Measurements from ENCODE around the gene ALDH4A1.
A peak's percentile ranks its signal among the peaks of the same experiment; 100 is the strongest.

Gene ALDH4A1, protein sequence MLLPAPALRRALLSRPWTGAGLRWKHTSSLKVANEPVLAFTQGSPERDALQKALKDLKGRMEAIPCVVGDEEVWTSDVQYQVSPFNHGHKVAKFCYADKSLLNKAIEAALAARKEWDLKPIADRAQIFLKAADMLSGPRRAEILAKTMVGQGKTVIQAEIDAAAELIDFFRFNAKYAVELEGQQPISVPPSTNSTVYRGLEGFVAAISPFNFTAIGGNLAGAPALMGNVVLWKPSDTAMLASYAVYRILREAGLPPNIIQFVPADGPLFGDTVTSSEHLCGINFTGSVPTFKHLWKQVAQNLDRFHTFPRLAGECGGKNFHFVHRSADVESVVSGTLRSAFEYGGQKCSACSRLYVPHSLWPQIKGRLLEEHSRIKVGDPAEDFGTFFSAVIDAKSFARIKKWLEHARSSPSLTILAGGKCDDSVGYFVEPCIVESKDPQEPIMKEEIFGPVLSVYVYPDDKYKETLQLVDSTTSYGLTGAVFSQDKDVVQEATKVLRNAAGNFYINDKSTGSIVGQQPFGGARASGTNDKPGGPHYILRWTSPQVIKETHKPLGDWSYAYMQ

DNA sequence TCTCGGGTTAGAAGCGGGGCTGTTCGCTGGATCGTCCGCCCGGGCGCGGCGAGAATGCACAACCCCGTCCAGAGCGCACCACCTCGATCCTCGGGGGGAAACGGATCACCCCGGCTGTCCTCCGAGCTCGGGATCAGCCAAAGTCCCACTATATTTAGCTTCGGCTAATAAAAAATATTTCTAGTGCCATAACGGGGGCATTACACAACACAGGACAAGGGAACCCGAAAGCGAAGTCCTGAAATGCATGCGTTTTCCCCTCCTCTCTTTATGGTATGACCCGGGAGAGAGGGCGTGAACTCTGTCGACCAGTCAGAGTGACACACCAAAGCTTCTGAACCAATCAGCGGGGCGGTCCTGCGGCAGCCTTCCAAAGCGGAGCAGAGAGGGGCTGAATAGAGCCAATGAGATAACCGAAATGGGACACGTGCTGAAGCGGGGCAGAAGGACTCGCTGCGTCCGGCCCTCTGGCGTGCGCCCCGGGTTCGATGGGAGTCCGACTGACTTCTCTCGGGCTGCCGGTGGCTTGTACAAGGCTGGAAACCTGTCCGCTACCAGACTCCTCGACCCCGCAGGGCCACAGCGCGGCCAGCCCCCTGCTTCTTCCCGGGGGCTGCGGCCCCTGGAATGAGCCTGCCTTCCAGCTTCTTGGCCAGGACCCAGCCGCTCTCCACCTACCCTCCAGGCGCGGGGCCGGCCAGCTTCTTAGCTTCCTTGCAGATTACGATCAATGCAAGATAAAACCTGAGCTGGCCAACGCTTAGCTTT is at the start of gene ALDH4A1:
Gene ALDH4A1, minus strand, starts transcription at position 33 of the 768 bp plus-strand sequence. Its CDS starts 32 bp downstream, at position 1.
- DNase-seq (ENCODE audit: low read depth): peak; percentile 84

- DNase-seq (ENCODE audit: low read depth): peak; percentile 75
These were observed 49.5 kb upstream of the ALDH4A1 start for GRCh38 chr1:18951818-18952391.

DNA sequence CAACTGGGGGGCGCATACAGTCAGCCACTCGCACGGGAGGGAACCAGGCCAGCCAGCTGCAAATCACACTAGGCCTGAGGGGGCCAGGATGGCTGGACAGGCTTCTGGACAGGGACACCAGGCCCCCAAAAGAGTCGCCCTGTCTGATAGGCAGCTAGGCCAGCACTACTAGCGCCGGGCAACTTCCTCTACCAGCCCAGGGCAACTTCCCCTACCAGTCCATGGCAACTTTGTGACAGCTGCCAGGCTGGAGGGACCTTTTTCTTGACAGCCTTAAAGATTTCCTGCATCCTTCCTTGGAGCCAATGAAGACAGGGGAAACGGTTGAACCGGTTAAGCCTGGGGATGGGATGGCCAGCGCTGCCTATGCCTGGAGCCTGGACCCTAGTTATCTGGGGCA is 49.1 kb upstream of the ALDH4A1 start:
- no peak for DNase-seq (ENCODE audit: low read depth)

- DNase-seq (ENCODE audit: low read depth): peak; percentile 31
These were observed 48.2 kb upstream of the ALDH4A1 start for GRCh38 chr1:18950401-18951026.

DNA sequence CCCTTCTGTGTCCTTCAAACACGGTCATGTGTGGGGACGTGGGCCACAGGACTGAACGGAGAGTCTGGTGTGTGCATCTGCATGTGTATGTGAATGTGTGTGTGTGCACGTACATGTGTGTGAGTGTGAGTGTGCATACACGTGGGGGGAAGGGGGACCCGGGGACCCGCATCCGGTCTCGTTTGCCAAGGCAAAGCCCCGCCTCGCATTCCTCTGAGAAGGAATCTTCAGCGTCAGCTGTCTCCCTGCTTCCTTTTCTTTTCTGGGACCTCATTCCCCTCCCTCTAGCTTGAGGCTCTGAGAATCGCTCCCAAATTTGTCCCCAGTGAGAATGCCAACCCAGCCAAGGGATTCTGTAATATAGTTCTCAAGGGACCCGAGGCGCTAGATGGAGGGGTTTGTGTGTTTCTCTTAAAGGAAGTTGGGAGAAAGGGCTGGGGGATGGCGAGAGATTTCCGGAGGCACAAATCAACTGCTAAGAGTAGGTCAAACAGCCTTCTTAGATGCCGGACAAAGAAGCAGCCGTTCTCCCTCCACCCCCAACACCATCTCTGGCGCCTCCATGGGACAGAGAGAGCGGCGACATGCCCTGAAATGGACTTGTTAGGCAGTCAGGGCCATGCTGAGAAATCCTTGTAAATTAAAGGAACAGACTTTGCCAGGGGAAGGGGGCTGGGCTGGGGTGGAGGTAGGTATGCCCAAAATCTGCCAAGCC is 47.5 kb upstream of the ALDH4A1 start:
- no peak for DNase-seq (ENCODE audit: low read depth)

- DNase-seq (ENCODE audit: low read depth): no peak
These were observed 46.7 kb upstream of the ALDH4A1 start for GRCh38 chr1:18948913-18949685.

GRCh38 chr1:18948048-18948912 is 45.9 kb upstream of the ALDH4A1 start:
- peak; percentile 37 for DNase-seq (ENCODE audit: low read depth)

- DNase-seq (ENCODE audit: low read depth): no peak
These were observed 45.2 kb upstream of the ALDH4A1 start for GRCh38 chr1:18947570-18947969.

- DNase-seq (ENCODE audit: low read depth): no peak
These were observed 44.4 kb upstream of the ALDH4A1 start for GRCh38 chr1:18946550-18947381.

- DNase-seq (ENCODE audit: low read depth): no peak
These were observed 43.1 kb upstream of the ALDH4A1 start for GRCh38 chr1:18945401-18945849.

DNA sequence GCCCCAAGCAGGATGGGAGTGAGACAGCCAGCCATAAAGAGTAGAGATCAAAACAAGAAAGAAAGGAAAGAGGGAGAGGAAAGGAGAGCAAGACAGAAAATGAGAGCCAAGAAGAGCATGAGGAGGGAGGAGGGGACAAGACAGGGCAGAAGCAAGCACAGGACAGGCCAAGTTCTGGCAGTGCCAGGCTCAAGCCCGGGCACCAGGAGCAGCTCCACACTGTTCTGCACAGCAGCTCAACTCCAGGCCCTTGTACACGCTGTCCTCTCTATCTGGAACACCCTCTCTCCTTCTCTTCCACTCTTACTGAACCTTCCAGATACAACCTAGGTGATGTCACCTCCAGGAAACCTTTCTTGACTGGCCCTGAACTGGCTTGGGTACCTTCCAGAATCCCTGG is 42.5 kb upstream of the ALDH4A1 start:
- no peak for DNase-seq (ENCODE audit: low read depth)

GRCh38 chr1:18943914-18944572 is 41.7 kb upstream of the ALDH4A1 start:
- DNase-seq (ENCODE audit: low read depth): no peak

DNA sequence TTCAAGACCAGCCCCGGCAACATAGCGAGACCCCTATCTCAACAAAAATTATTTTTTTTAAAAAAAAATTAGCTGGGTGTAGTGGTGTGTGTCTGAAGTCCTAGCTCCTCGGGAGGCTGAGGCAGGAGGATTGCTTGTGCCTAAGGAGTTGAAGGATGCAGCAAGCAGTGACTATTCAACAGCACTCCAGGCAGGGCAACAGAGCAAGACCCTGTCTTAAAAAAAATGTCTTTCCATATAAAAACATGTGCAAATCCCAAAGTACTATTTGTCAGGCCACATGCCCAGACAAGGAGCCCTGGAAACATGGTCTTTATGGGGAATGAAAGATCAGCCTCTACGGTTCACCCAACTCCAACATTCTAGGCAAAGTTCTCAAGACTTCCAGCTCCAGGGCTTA is 40.8 kb upstream of the ALDH4A1 start:
- DNase-seq (ENCODE audit: low read depth): no peak

DNA sequence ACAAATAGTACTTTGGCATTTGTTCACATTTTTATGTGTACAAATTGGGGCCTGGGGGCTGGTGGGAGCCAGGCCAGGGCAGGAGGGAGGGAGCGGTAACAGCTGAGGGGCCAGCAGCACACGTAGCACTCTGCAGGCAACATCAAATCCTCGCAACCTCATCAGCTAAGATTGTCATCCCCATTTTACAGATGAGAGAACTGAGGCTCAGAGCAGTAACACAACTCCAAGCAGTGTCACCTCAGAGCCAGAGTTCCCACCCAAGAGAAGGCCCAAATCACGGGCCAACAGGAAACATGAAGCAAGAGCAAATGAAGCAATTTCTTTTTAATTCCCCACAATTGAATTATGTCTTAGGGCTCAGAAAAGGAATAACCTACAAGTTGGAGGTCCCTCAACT is 40.0 kb upstream of the ALDH4A1 start:
- DNase-seq (ENCODE audit: low read depth): no peak

GRCh38 chr1:18941221-18942141 is 39.1 kb upstream of the ALDH4A1 start:
- no peak for DNase-seq (ENCODE audit: low read depth)

DNA sequence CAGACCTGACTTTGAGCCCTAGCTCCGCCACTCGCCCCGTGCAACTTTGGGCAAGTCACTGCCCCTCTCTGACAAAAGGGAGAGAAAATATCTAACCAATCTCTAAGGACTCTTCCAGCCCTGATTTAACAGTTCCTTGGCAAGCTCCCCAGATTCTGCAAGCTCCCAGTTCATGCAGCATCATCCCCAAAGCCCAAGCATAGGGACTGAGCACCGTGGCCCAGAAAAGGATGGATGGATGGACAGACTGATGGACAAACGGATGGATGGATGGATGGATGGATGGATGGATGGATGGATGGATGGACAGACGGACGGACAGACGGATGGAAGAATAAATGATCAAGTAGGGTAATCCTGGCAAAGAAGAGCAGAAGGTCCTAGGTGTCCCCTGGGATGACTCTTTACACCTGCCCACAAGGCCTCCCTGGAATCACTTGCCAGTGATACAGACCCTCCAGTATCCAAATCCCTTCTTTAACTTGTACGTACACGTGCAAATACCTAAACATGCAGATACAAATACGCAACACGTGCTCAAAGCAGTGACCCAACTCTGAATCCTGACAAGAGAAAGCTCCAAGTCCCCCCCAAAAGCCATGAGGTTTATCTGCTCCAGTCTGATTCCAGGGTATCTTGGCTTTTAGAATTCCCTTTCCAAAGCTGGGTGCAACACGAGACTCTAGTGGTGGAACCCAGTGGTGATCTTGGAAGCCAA is 38.1 kb upstream of the ALDH4A1 start:
- DNase-seq (ENCODE audit: low read depth): no peak

All from activated T-helper 9 cell treated with anti-CD3 and anti-CD28 coated beads, Interleukin-2, amount 50 U/mL, for 16 hours (primary cell).